K562 (cell line): ENCODE results near the gene EXT2. TPM values are rescaled to one million over a fixed set of nuclear protein-coding genes. Genes with fewer than 3 reads are reported as not detected.

ENCODE experiments used
- ATAC-seq: fragments of 200-7000 bp; cut with Tn5 transposase; 3 replicates; pipeline ENCODE4 v1.9.1; 2020; ENCODE audit warnings: moderate library complexity
- BruUV-seq: library from RNA; stranded (reverse); fragments of 400-500 nt; replicated peaks from 2 replicates; lab custom pipeline; 2021; lab: Mats Ljungman, UMichigan
- CTCF ChIA-PET: fragments of 300-600 bp; formaldehyde crosslinking; extraction: SDS; loops from one replicate; lab custom pipeline; 2021; ENCODE audit warnings: low intra/inter-chr PET ratio; lab: Yijun Ruan, JAX
- POLR2A ChIA-PET: fragments of 300-600, 350-650 bp; sonication (Branson Sonifier 250); formaldehyde crosslinking; extraction: SDS; loops from one replicate; lab custom pipeline; 2021; ENCODE audit warnings: antibody characterized with exemption, inconsistent platforms; lab: Yijun Ruan, JAX
- DNase-seq, 4 experiments: peaks; one replicate each; pipeline versions ENCODE4 v3.0.0 to v3.0.0-alpha.2; 2011 to 2018; ENCODE audit warnings: low spot score in 3 of 4, mixed read lengths in 3 of 4; ENCODE audit errors: extremely low read depth in 1 of 4
- FAIRE-seq: peaks from 2 replicates; lab custom pipeline; 2011; peaks lifted over from hg19 to GRCh38; lab: Jason Lieb, UNC
- H2AFZ ChIP-seq: 2 replicates; pipeline ENCODE4 v1.6.0; 2011; ENCODE audit warnings: low read depth, low read length, control low read depth, inconsistent platforms
- H3K27ac ChIP-seq: fragments of 200-600 bp; 3 replicates; pipeline ENCODE4 v1.8.0; 2011; ENCODE audit warnings: low read depth, mild to moderate bottlenecking, control low read depth, inconsistent platforms, low read length, moderate library complexity, mixed read lengths; ENCODE audit errors: extremely low read depth
- H3K27me3 ChIP-seq, 2 experiments: fragments of 300-600 bp in 1 of 2; 2 replicates in 1 of 2; 3 replicates in 1 of 2; pipeline versions ENCODE4 v1.6.0 to v1.8.0; 2011; ENCODE audit warnings: inconsistent platforms in 2 of 2, low read length in 2 of 2, mild to moderate bottlenecking in 1 of 2, mixed read lengths in 1 of 2, moderate library complexity in 1 of 2; ENCODE audit not compliant: control insufficient read depth in 2 of 2, insufficient read depth in 2 of 2
- H3K36me3 ChIP-seq: fragments of 300-600 bp; 3 replicates; pipeline ENCODE4 v1.8.0; 2011; ENCODE audit warnings: mild to moderate bottlenecking, low read length, inconsistent platforms; ENCODE audit not compliant: control insufficient read depth, insufficient read depth
- H3K4me1 ChIP-seq, 2 experiments: fragments of 200-600 bp in 1 of 2; replicated peaks in 1 of 2; 2 replicates in 1 of 2; 3 replicates in 1 of 2; pipeline versions ENCODE4 v1.5.1 to v1.8.0; 2011; ENCODE audit warnings: inconsistent platforms in 2 of 2, low read length in 2 of 2, mild to moderate bottlenecking in 1 of 2, mixed read lengths in 1 of 2, moderate library complexity in 1 of 2; ENCODE audit not compliant: control insufficient read depth in 2 of 2, insufficient read depth in 2 of 2
- H3K4me2 ChIP-seq: 2 replicates; pipeline ENCODE4 v1.6.1; 2011; ENCODE audit warnings: low read length, control low read depth, inconsistent platforms, mixed read lengths; ENCODE audit not compliant: insufficient read depth
- H3K4me3 ChIP-seq: fragments of 200-600 bp; sonication (generic), shearing (Covaris generic); 2 replicates; pipeline ENCODE4 v1.5.1; 2016; ENCODE audit warnings: control low read depth, inconsistent platforms
- H3K79me2 ChIP-seq: fragments of 200-600 bp; 3 replicates; pipeline ENCODE4 v1.8.0; 2011; ENCODE audit warnings: low read length, inconsistent platforms; ENCODE audit not compliant: control insufficient read depth, insufficient read depth
- H3K9ac ChIP-seq, 2 experiments: 2 replicates each; pipeline versions ENCODE4 v1.6.0 to v1.6.1; 2011; ENCODE audit warnings: low read depth in 2 of 2, low read length in 2 of 2, control low read depth in 1 of 2, inconsistent platforms in 1 of 2, mild to moderate bottlenecking in 1 of 2, mixed read lengths in 1 of 2; ENCODE audit not compliant: insufficient read depth in 1 of 2
- H3K9me1 ChIP-seq: one replicate; pipeline ENCODE4 v1.6.0; 2011; ENCODE audit warnings: inconsistent platforms, mild to moderate bottlenecking, low read length, moderate library complexity; ENCODE audit not compliant: control insufficient read depth, insufficient read depth
- H3K9me3 ChIP-seq: replicated peaks from 2 replicates; pipeline ENCODE4 v1.5.1; 2011; ENCODE audit warnings: low read depth, low read length, inconsistent platforms; ENCODE audit not compliant: control insufficient read depth, insufficient read depth
- H4K20me1 ChIP-seq: replicated peaks from 2 replicates; pipeline ENCODE4 v1.6.1; 2011; ENCODE audit warnings: low read length, inconsistent platforms, mixed read lengths; ENCODE audit not compliant: control insufficient read depth, insufficient read depth
- ARID2 ChIP-seq: fragments of 450-650 bp; IDR thresholded peaks from 2 replicates; pipeline ENCODE4 v1.6.1; 2017; ENCODE audit warnings: antibody characterized with exemption, mild to moderate bottlenecking
- CHCHD3 ChIP-seq: fragments of 250-450 bp; sonication (Bioruptor Pico); IDR thresholded peaks from 2 replicates; pipeline ENCODE4 v2.1.2; 2022; ENCODE audit warnings: mild to moderate bottlenecking
- CREM ChIP-seq: IDR thresholded peaks from 2 replicates; pipeline ENCODE4 v1.6.1; 2014; ENCODE audit warnings: antibody characterized with exemption, low read depth
- ESRRA ChIP-seq: fragments of 450-650 bp; IDR thresholded peaks from 2 replicates; pipeline ENCODE4 v1.6.1; 2014; ENCODE audit warnings: low read depth, mild to moderate bottlenecking, moderate library complexity, borderline replicate concordance
- FOXP1 ChIP-seq: sonication (generic); formaldehyde crosslinking; IDR thresholded peaks from 2 replicates; pipeline ENCODE4 v1.8.0; 2022; ENCODE audit warnings: mild to moderate bottlenecking, missing genetic modification reagents
- KDM4B ChIP-seq, 2 experiments: fragments of 450-650 bp in 1 of 2; sonication (generic) in 1 of 2; IDR thresholded peaks; 2 replicates each; pipeline ENCODE4 v1.6.1; 2016 to 2017; ENCODE audit warnings: borderline replicate concordance in 2 of 2, antibody characterized with exemption in 1 of 2, low read depth in 1 of 2, mild to moderate bottlenecking in 1 of 2
- MAFG ChIP-seq: fragments of 450-650 bp; conservative IDR thresholded peaks from 2 replicates; pipeline ENCODE4 v1.6.1; 2016; ENCODE audit warnings: missing genetic modification characterization, missing compliant biosample characterization
- MAFK ChIP-seq: IDR thresholded peaks from 2 replicates; pipeline ENCODE4 v1.6.1; 2011; ENCODE audit warnings: low read length, improper control_type of control experiment
- MEF2D ChIP-seq: conservative IDR thresholded peaks from 2 replicates; pipeline ENCODE4 v1.6.1; 2016; ENCODE audit warnings: low read depth, missing genetic modification characterization, missing compliant biosample characterization
- NFE2 ChIP-seq: IDR thresholded peaks from 2 replicates; pipeline ENCODE4 v1.6.1; 2014; ENCODE audit warnings: antibody characterized with exemption, low read depth
- NR2C1 ChIP-seq, 2 experiments: fragments of 450-650 bp; IDR thresholded peaks; 2 replicates each; pipeline ENCODE4 v1.6.1; 2017; ENCODE audit warnings: mild to moderate bottlenecking in 2 of 2, antibody characterized with exemption in 1 of 2, inconsistent platforms in 1 of 2, missing compliant biosample characterization in 1 of 2, missing genetic modification characterization in 1 of 2
- NR2C2 ChIP-seq, 2 experiments: fragments of 200-800 bp in 1 of 2; sonication (Bioruptor generic) in 1 of 2; sonication (generic) in 1 of 2; formaldehyde crosslinking in 1 of 2; IDR thresholded peaks; 2 replicates each; pipeline versions ENCODE4 v1.6.1 to v1.8.0; 2016 to 2022; ENCODE audit warnings: mild to moderate bottlenecking in 1 of 2, missing compliant biosample characterization in 1 of 2, missing genetic modification characterization in 1 of 2, missing genetic modification reagents in 1 of 2
- PHB ChIP-seq: fragments of 250-450 bp; sonication (Bioruptor Pico); IDR thresholded peaks from 2 replicates; pipeline ENCODE4 v1.5.0; 2021
- SPI1 ChIP-seq: IDR thresholded peaks from 2 replicates; pipeline ENCODE4 v1.6.1; 2011; ENCODE audit warnings: low read depth, low read length, control low read depth, borderline replicate concordance
- THRAP3 ChIP-seq: fragments of 450-650 bp; IDR thresholded peaks from 2 replicates; pipeline ENCODE4 v1.6.1; 2016; ENCODE audit warnings: mild to moderate bottlenecking, inconsistent platforms, borderline replicate concordance
- ZBED1 ChIP-seq: IDR thresholded peaks from 2 replicates; pipeline ENCODE4 v1.6.1; 2014
- ZBTB8A ChIP-seq: fragments of 450-650 bp; IDR thresholded peaks from 2 replicates; pipeline ENCODE4 v1.6.1; 2018; ENCODE audit warnings: mild to moderate bottlenecking, moderate library complexity; ENCODE audit not compliant: partially characterized antibody
- WGBS: fragments of 100-300 bp; shearing (Covaris generic); methylation state at CpG from one replicate; pipeline ENCODE4 v1.1.6; 2016; ENCODE audit warnings: low coverage, mixed read lengths; ENCODE audit not compliant: insufficient coverage; ENCODE audit errors: missing lambda C conversion rate; 5-methylcytosine and 5-hydroxymethylcytosine counted together
- in situ Hi-C: fragments of 300-500 bp; cut with MboI; formaldehyde crosslinking; loops from 4 replicates; pipeline ENCODE4 v1.15.0; 2018; ENCODE audit warnings: inconsistent platforms, mixed read lengths
- intact Hi-C: fragments of 100-400 bp; cut with micrococcal nuclease; formaldehyde crosslinking; loops from 2 replicates; pipeline ENCODE4 v1.14.2; 2022
- polyA plus RNA-seq, 8 experiments: library from polyadenylated mRNA; depleted of rRNA in 4 of 8; stranded (reverse) in 5 of 8; unstranded in 3 of 8; fragments of >200 nt; fragmentation: Nextera tagmentation in 2 of 8; fragmentation: Illumina TruSeq in 1 of 8; extraction: Ambion mirVana in 2 of 8; extraction: Trizol in 1 of 8; gene quantifications; 2 replicates each; pipeline versions ENCODE4 v1.2.1 to v1.2.3, GENCODE V29; 2011 to 2014; ENCODE audit warnings: inconsistent platforms in 1 of 8, missing spikeins in 1 of 8
- total RNA-seq, 7 experiments: library from RNA; depleted of rRNA in 6 of 7; stranded (reverse); fragments of >200 nt in 6 of 7; fragmentation: Illumina TruSeq in 2 of 7; extraction: Trizol in 2 of 7; gene quantifications; 2 replicates each; pipeline versions ENCODE4 v1.2.1 to v1.2.3, GENCODE V29; 2011 to 2021; ENCODE audit warnings: low replicate concordance in 1 of 7
- TF ChIP-seq, protein P1 (sequence below): sonication (generic); formaldehyde crosslinking; IDR thresholded peaks from 2 replicates; pipeline ENCODE4 v1.5.0; 2020; ENCODE audit warnings: missing genetic modification reagents
- TF ChIP-seq, protein P2 (sequence below): fragments of 450-650 bp; IDR thresholded peaks from 2 replicates; pipeline ENCODE4 v1.6.1; 2016

EXT2 gene
- total and polyA plus RNA-seq, 9 of the 15 experiments (the other 6 are each of a cell fraction or from before 2014, with no cell fraction given) = 7.5 to 52.1 (median 38.1) TPM

- no peak for TF ChIP-seq ESRRA
- no peak for TF ChIP-seq FOXP1 (CRISPR knock-in tag)
- no peak for TF ChIP-seq CREM
- TF ChIP-seq, protein P1, sequence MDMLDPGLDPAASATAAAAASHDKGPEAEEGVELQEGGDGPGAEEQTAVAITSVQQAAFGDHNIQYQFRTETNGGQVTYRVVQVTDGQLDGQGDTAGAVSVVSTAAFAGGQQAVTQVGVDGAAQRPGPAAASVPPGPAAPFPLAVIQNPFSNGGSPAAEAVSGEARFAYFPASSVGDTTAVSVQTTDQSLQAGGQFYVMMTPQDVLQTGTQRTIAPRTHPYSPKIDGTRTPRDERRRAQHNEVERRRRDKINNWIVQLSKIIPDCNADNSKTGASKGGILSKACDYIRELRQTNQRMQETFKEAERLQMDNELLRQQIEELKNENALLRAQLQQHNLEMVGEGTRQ (CRISPR knock-in tag) = no peak
- no peak for TF ChIP-seq ZBTB8A
- no peak for TF ChIP-seq CHCHD3 (CRISPR knock-in tag)
- TF ChIP-seq THRAP3 = no peak
- TF ChIP-seq ARID2 = no peak
Observed at GRCh38 chr11:44140805-44141204, 45.3 kb downstream of the EXT2 start (continued).

DNA sequence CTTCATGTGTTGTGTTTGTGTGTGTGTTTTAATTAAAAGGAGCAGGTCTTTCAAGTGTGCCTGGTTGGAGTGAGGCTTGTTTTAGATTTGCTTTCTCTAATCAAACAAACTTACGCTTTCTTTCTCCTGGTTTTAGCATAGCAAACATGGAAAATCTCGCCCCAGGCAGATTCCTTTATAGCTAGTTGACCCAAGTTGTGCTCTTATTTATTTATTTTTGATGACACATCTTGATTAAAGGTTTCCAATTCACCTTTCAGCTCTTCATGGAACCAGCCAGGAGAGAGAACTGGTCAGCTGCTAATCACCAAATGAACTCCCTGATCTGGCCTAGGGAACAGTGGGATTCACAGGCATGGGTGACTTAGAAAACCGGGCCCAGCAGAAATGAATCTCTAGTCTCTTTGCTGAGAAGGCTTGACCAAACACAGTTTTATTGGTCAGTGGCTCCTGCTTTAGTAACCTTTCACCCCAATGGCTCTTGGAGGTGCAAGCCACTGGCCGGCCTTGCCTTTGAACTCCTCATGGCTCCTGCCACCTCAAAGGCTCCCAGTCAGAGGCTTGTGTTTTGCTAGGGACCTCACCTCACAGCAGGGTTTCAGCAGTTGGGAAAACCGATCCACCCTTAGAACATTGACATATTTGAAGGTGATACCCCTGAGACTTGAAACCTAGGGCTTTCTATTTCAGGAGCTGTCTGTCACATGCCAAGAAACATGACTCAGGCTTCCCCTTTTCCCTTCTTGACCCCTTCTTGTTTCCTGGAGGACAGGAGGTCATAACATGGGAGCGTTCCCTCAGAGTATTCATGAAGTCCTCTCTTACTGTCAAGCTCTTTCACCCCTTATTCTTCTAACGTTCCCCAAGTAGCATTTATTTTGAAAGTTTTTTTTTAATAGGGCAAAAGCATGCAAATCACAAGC lies 48.8 kb downstream of the EXT2 start:
- H3K9me1 ChIP-seq = no peaks in the 10 kb centered on the region
- H3K27ac ChIP-seq = no peak overlapping the region
- WGBS = 55% methylated on average over 7 of the region's 7 CpGs
- H3K4me1 ChIP-seq = peaks cover 10 to 19% of the 10 kb centered on the region in 2 experiments
- ChIA-PET CTCF (no interaction called here), POLR2A (interaction anchor here (0.8 to 1.7 kb wide), 2 partner anchors 99 to 145 kb away, joined by 3 to 4 read pairs; no protein-coding TSS in a partner anchor)
- no peak overlapping the region for H2AFZ ChIP-seq
- no peaks in the 10 kb centered on the region for H3K9me3 ChIP-seq
- no peak for FAIRE-seq
- H3K27me3 ChIP-seq = no peaks in the 10 kb centered on the region
- no peak overlapping the region for H3K9ac ChIP-seq
- no peak overlapping the region for H3K4me3 ChIP-seq
- 0 out of 3 replicates have a peak, but pooled peaks cover 13% of the 10 kb centered on the region for H3K36me3 ChIP-seq
- TF ChIP-seq SPI1 (peak; percentile 62; the same call in 1 of the 2 replicates), NFE2 (0 out of 2 replicates have a peak, but pooled peaks have one; percentile 21), MEF2D (tag) (peak; percentile 52; the same call in 1 of the 2 replicates), NR2C1 (IDR thresholded peaks at IDR 0.05) (no peak), NR2C1 (tag; IDR thresholded peaks at IDR 0.05) (peak; percentile 63; the same call in 1 of the 2 replicates), PHB (CRISPR knock-in tag) (no peak), ZBED1 (no peak), MAFK (peak; percentile 11; the same call in 1 of the 2 replicates), NR2C2 (CRISPR knock-in tag; IDR thresholded peaks at IDR 0.05) (no peak), NR2C2 (tag; IDR thresholded peaks at IDR 0.05) (peak; percentile 74), KDM4B (IDR thresholded peaks at IDR 0.05; ENCODE audit: borderline replicate concordance in 2 of 2, low read depth in 1 of 2) (no peak), MAFG (tag) (0 out of 2 replicates have a peak, but pooled peaks have one; percentile 14)
- TF ChIP-seq, protein P2, sequence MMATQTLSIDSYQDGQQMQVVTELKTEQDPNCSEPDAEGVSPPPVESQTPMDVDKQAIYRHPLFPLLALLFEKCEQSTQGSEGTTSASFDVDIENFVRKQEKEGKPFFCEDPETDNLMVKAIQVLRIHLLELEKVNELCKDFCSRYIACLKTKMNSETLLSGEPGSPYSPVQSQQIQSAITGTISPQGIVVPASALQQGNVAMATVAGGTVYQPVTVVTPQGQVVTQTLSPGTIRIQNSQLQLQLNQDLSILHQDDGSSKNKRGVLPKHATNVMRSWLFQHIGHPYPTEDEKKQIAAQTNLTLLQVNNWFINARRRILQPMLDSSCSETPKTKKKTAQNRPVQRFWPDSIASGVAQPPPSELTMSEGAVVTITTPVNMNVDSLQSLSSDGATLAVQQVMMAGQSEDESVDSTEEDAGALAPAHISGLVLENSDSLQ = peak; percentile 34; the same call in 1 of the 2 replicates
- TF ChIP-seq, all 486 proteins: peak for 8
- no peak for ATAC-seq
- no peak overlapping the region for H3K4me2 ChIP-seq
- H4K20me1 ChIP-seq = no peaks in the 10 kb centered on the region
- intact Hi-C loops (no loop called here), in situ Hi-C loops (no loop called here)
- H3K79me2 ChIP-seq = no peaks in the 10 kb centered on the region
- peak in 1 of 4 experiments; percentile 15 for DNase-seq
- no TSS peak for BruUV-seq
